WTC11 (cell line): ENCODE results near the gene ABHD15. TPM values are rescaled to one million over a fixed set of nuclear protein-coding genes. Genes with fewer than 3 reads are reported as not detected.

Experiments used
- ATAC-seq: fragments of 200-7000 bp; cut with Tn5 transposase; 2 replicates; pipeline ENCODE4 v1.10.0; 2021; ENCODE audit warnings: mild to moderate bottlenecking, moderate library complexity
- CTCF ChIA-PET: fragments of 300-600 bp; sonication (Branson Sonifier 250); formaldehyde crosslinking; loops from one replicate; lab custom pipeline; 2021; ENCODE audit warnings: antibody characterized with exemption; lab: Charles Lee
- POLR2A ChIA-PET: fragments of 350-600 bp; sonication (Branson Sonifier 250); formaldehyde crosslinking; loops from one replicate; lab custom pipeline; 2021; ENCODE audit warnings: antibody characterized with exemption; lab: Charles Lee
- DNase-seq: peaks from one replicate; pipeline ENCODE4 v3.0.0; 2021; ENCODE audit warnings: low spot score
- H3K27ac Mint-ChIP-seq: 2 replicates; pipeline ENCODE4 v1.8.0; 2021; ENCODE audit warnings: mixed read lengths
- H3K27me3 Mint-ChIP-seq: 2 replicates; pipeline ENCODE4 v1.8.0; 2021; ENCODE audit warnings: low read depth, mild to moderate bottlenecking, moderate library complexity, mixed read lengths
- H3K36me3 Mint-ChIP-seq: 2 replicates; pipeline ENCODE4 v1.8.0; 2021; ENCODE audit warnings: mixed read lengths
- H3K4me1 Mint-ChIP-seq: 2 replicates; pipeline ENCODE4 v1.8.0; 2022; ENCODE audit warnings: mixed read lengths
- H3K4me3 Mint-ChIP-seq: 2 replicates; pipeline ENCODE4 v1.8.0; 2021; ENCODE audit warnings: mild to moderate bottlenecking, moderate library complexity, mixed read lengths
- H3K9me3 Mint-ChIP-seq: 2 replicates; pipeline ENCODE4 v1.8.0; 2021; ENCODE audit warnings: mixed read lengths
- ATF1 ChIP-seq: sonication (generic); formaldehyde crosslinking; IDR thresholded peaks from 2 replicates; pipeline ENCODE4 v1.8.1; 2023; ENCODE audit warnings: mild to moderate bottlenecking, moderate library complexity, missing genetic modification reagents
- CBFB ChIP-seq: sonication (generic); formaldehyde crosslinking; IDR thresholded peaks from 2 replicates; pipeline ENCODE4 v1.8.1; 2022; ENCODE audit warnings: mild to moderate bottlenecking, low read depth, missing genetic modification reagents
- GTF2I ChIP-seq: fragments of 250-450 bp; sonication (Bioruptor Pico); conservative IDR thresholded peaks from 2 replicates; pipeline ENCODE4 v1.4.0; 2021; ENCODE audit warnings: mild to moderate bottlenecking
- HMGA2 ChIP-seq: fragments of 250-450 bp; sonication (Bioruptor Pico); IDR thresholded peaks from 2 replicates; pipeline ENCODE4 v1.4.0; 2021; ENCODE audit warnings: mild to moderate bottlenecking, moderate library complexity
- HMGXB4 ChIP-seq: sonication (generic); formaldehyde crosslinking; IDR thresholded peaks from 2 replicates; pipeline ENCODE4 v1.8.1; 2023; ENCODE audit warnings: mild to moderate bottlenecking, moderate library complexity, missing genetic modification reagents
- IRF2 ChIP-seq: sonication (generic); formaldehyde crosslinking; IDR thresholded peaks from 2 replicates; pipeline ENCODE4 v1.8.0; 2022; ENCODE audit warnings: low read depth, missing genetic modification reagents, borderline replicate concordance
- JUN ChIP-seq: sonication (generic); formaldehyde crosslinking; IDR thresholded peaks from 2 replicates; pipeline ENCODE4 v1.8.0; 2023; ENCODE audit warnings: mild to moderate bottlenecking, missing genetic modification reagents
- MAX ChIP-seq: sonication (generic); formaldehyde crosslinking; IDR thresholded peaks from 2 replicates; pipeline ENCODE4 v1.8.0; 2022; ENCODE audit warnings: mild to moderate bottlenecking, missing genetic modification reagents
- MYBL2 ChIP-seq: sonication (generic); formaldehyde crosslinking; IDR thresholded peaks from 2 replicates; pipeline ENCODE4 v1.8.1; 2023; ENCODE audit warnings: mild to moderate bottlenecking, moderate library complexity, missing genetic modification reagents
- NFATC4 ChIP-seq: fragments of 250-450 bp; sonication (Bioruptor Pico); IDR thresholded peaks from 2 replicates; pipeline ENCODE4 v1.9.0; 2021; ENCODE audit warnings: mild to moderate bottlenecking
- NR2C2 ChIP-seq: sonication (generic); formaldehyde crosslinking; IDR thresholded peaks from 2 replicates; pipeline ENCODE4 v1.8.0; 2022; ENCODE audit warnings: mild to moderate bottlenecking, missing genetic modification reagents
- PRDM15 ChIP-seq: sonication (generic); formaldehyde crosslinking; IDR thresholded peaks from 2 replicates; pipeline ENCODE4 v1.8.0; 2022; ENCODE audit warnings: missing genetic modification reagents
- PREB ChIP-seq: sonication (generic); formaldehyde crosslinking; IDR thresholded peaks from 2 replicates; pipeline ENCODE4 v1.8.1; 2022; ENCODE audit warnings: mild to moderate bottlenecking, missing genetic modification reagents, moderate library complexity, borderline replicate concordance
- RELA ChIP-seq: sonication (generic); formaldehyde crosslinking; IDR thresholded peaks from 2 replicates; pipeline ENCODE4 v1.8.1; 2022; ENCODE audit warnings: missing genetic modification reagents, mild to moderate bottlenecking, borderline replicate concordance
- SOX15 ChIP-seq: fragments of 250-450 bp; sonication (Bioruptor Pico); IDR thresholded peaks from 2 replicates; pipeline ENCODE4 v1.9.0; 2021; ENCODE audit warnings: mild to moderate bottlenecking
- TCF7 ChIP-seq: sonication (generic); formaldehyde crosslinking; IDR thresholded peaks from 2 replicates; pipeline ENCODE4 v1.8.0; 2022; ENCODE audit warnings: mild to moderate bottlenecking, low read depth, missing genetic modification reagents, moderate library complexity
- ZBTB43 ChIP-seq: sonication (generic); formaldehyde crosslinking; IDR thresholded peaks from 2 replicates; pipeline ENCODE4 v1.8.1; 2023; ENCODE audit warnings: mild to moderate bottlenecking, missing genetic modification reagents
- total RNA-seq: library from RNA; stranded (reverse); gene quantifications from 3 replicates; pipeline ENCODE4 v1.2.3, GENCODE V29; 2021

The ABHD15 gene
- total RNA-seq, 1 experiment from 2014 or later, result 2.8 TPM

GRCh38 chr17:29544066-29544465 lies 22.8 kb downstream of the ABHD15 start:
- Mint-ChIP-seq H3K27ac (no peak overlapping the region; the same call in 1 of the 2 replicates), H3K4me3 (no peak overlapping the region), H3K4me1 (peaks cover 4% of the 10 kb centered on the region), H3K9me3 (no peaks in the 10 kb centered on the region), H3K27me3 (no peaks in the 10 kb centered on the region), H3K36me3 (peaks cover 21% of the 10 kb centered on the region)
- CTCF ChIA-PET, result no interaction called here
- ATAC-seq (no peak), DNase-seq (no peak)
- POLR2A ChIA-PET, result no interaction called here
- TF ChIP-seq RELA (no peak), PRDM15 (CRISPR knock-in tag) (no peak), HMGXB4 (CRISPR knock-in tag) (no peak), TCF7 (CRISPR knock-in tag) (no peak), HMGA2 (no peak)

- CTCF ChIA-PET, result interaction anchor here (1.5 kb wide), 1 partner anchor 164 kb away, joined by 6 read pairs; no protein-coding TSS in a partner anchor
- H3K4me1 Mint-ChIP-seq, result no peaks in the 10 kb centered on the region
Measured at GRCh38 chr17:29533976-29534375, 32.9 kb downstream of the ABHD15 start.

GRCh38 chr17:29526322-29526721 lies 40.5 kb downstream of the ABHD15 start:
- no peaks in the 10 kb centered on the region for H3K4me1 Mint-ChIP-seq
- no peak overlapping the region for H3K4me3 Mint-ChIP-seq
- no peak for ATAC-seq
- ChIA-PET POLR2A (interaction anchor here (0.6 kb wide), 1 partner anchor 93 kb away, joined by 3 read pairs; no protein-coding TSS in a partner anchor), CTCF (interaction anchor here (1.5 kb wide), 1 partner anchor 156 kb away, joined by 6 read pairs; no protein-coding TSS in a partner anchor)
- H3K27me3 Mint-ChIP-seq, result no peaks in the 10 kb centered on the region
- H3K27ac Mint-ChIP-seq, result no peak overlapping the region
- DNase-seq, result no peak
- no peaks in the 10 kb centered on the region for H3K9me3 Mint-ChIP-seq
- TF ChIP-seq SOX15 (CRISPR knock-in tag) (no peak), MAX (CRISPR knock-in tag) (no peak), PREB (CRISPR knock-in tag) (no peak), MYBL2 (CRISPR knock-in tag) (no peak), CBFB (CRISPR knock-in tag) (no peak), ATF1 (CRISPR knock-in tag) (no peak), ZBTB43 (CRISPR knock-in tag) (no peak), GTF2I (CRISPR knock-in tag) (no peak), NFATC4 (CRISPR knock-in tag) (no peak), NR2C2 (CRISPR knock-in tag) (no peak), JUN (CRISPR knock-in tag) (no peak), IRF2 (no peak)
- H3K36me3 Mint-ChIP-seq, result peaks cover 37% of the 10 kb centered on the region

More at GRCh38 chr17:29533976-29534375, 32.9 kb downstream of the ABHD15 start:
- Mint-ChIP-seq H3K27ac (no peak overlapping the region), H3K9me3 (peaks cover 8% of the 10 kb centered on the region; the same call in 1 of the 2 replicates), H3K4me3 (no peak overlapping the region), H3K27me3 (no peaks in the 10 kb centered on the region), H3K36me3 (peaks cover 58% of the 10 kb centered on the region)
- POLR2A ChIA-PET, result interaction anchor here (0.5 kb wide), 1 partner anchor 60 kb away, joined by 3 read pairs; no protein-coding TSS in a partner anchor
- ATAC-seq (no peak), DNase-seq (no peak)
- no peak for TF ChIP-seq HMGA2
